Left ventricle myocardium inferior (tissue), 1 donor: ENCODE measurements around the gene NUP205. TPM values are rescaled to one million over a fixed set of nuclear protein-coding genes. Genes with fewer than 3 reads are reported as not detected.

Experiments
- DNase-seq: peaks from one replicate; pipeline ENCODE4 v3.0.0-alpha.2; 2020
- H3K27ac ChIP-seq: fragments of 200-600 bp; replicated peaks from 2 replicates; pipeline ENCODE4 v1.8.0; 2021
- H3K27me3 ChIP-seq: fragments of 200-600 bp; 2 replicates; pipeline ENCODE4 v1.8.0; 2021; ENCODE audit warnings: low read depth
- H3K36me3 ChIP-seq: fragments of 200-600 bp; 2 replicates; pipeline ENCODE4 v1.8.0; 2021
- H3K4me1 ChIP-seq: fragments of 200-600 bp; 2 replicates; pipeline ENCODE4 v1.8.0; 2021
- H3K4me3 ChIP-seq: fragments of 200-600 bp; 2 replicates; pipeline ENCODE4 v1.8.0; 2021; ENCODE audit warnings: mild to moderate bottlenecking, moderate library complexity
- H3K9me3 ChIP-seq: fragments of 200-600 bp; replicated peaks from 2 replicates; pipeline ENCODE4 v1.8.0; 2021
- CTCF ChIP-seq: fragments of 200-600 bp; IDR thresholded peaks from 2 replicates; pipeline ENCODE4 v1.8.0; 2021; ENCODE audit warnings: antibody characterized with exemption, mild to moderate bottlenecking, borderline replicate concordance
- intact Hi-C: fragments of 100-400 bp; cut with micrococcal nuclease; formaldehyde crosslinking; loops from one replicate; pipeline ENCODE4 v1.11.0; 2022
- total RNA-seq: library from RNA; stranded (reverse); fragmentation: NEBNext Ultra II Directional; extraction: Animal tissue kit (Norgen Biotek cat#: 25700); gene quantifications from one replicate; pipeline ENCODE4 v1.2.1, GENCODE V29; 2021
- donor health status: DM: no; HTN: yes; CAD: no; lungs with severe emphysema.

NUP205 gene
- total RNA-seq, 1 donor from 2014 or later, result 14.3 TPM

GRCh38 chr7:135645296-135645904 lies 87.7 kb downstream of the NUP205 start:
- no peak for DNase-seq
- Histone ChIP-seq H3K4me1 (no peaks in the 10 kb centered on the region), H3K36me3 (peaks cover 77% of the 10 kb centered on the region), H3K27me3 (no peaks in the 10 kb centered on the region), H3K4me3 (no peak overlapping the region), H3K27ac (no peak overlapping the region), H3K9me3 (no peaks in the 10 kb centered on the region)
- intact Hi-C loops, result loop anchor here (10.0 kb wide), 1 partner anchor 361 kb away; no protein-coding TSS in a partner anchor
- peak; percentile 81 for TF ChIP-seq CTCF

- TF ChIP-seq CTCF, result no peak
- H3K27me3 ChIP-seq, result no peaks in the 10 kb centered on the region
- no peaks in the 10 kb centered on the region for H3K4me1 ChIP-seq
- H3K9me3 ChIP-seq, result no peaks in the 10 kb centered on the region
- no peak overlapping the region for H3K4me3 ChIP-seq
- DNase-seq, result no peak
- intact Hi-C loops, result loop anchor here (10.0 kb wide), 1 partner anchor 363 kb away; no protein-coding TSS in a partner anchor
- no peak overlapping the region for H3K27ac ChIP-seq
- peaks cover 55% of the 10 kb centered on the region for H3K36me3 ChIP-seq
These were observed 90.0 kb downstream of the NUP205 start for GRCh38 chr7:135647755-135648154.

GRCh38 chr7:135648235-135648634 lies 90.5 kb downstream of the NUP205 start:
- no peak for TF ChIP-seq CTCF
- no peaks in the 10 kb centered on the region for H3K27me3 ChIP-seq
- H3K27ac ChIP-seq, result no peak overlapping the region
- peaks cover 50% of the 10 kb centered on the region for H3K36me3 ChIP-seq
- H3K9me3 ChIP-seq, result no peaks in the 10 kb centered on the region
- intact Hi-C loops, result loop anchor here (10.0 kb wide), 1 partner anchor 363 kb away; no protein-coding TSS in a partner anchor
- H3K4me1 ChIP-seq, result no peaks in the 10 kb centered on the region
- no peak for DNase-seq
- no peak overlapping the region for H3K4me3 ChIP-seq

- Histone ChIP-seq H3K27ac (no peak overlapping the region), H3K27me3 (no peaks in the 10 kb centered on the region), H3K9me3 (no peaks in the 10 kb centered on the region), H3K4me1 (no peaks in the 10 kb centered on the region), H3K36me3 (peaks cover 25% of the 10 kb centered on the region), H3K4me3 (no peak overlapping the region)
- intact Hi-C loops, result no loop called here
- DNase-seq, result no peak
- TF ChIP-seq CTCF, result no peak
These were observed 93.3 kb downstream of the NUP205 start for GRCh38 chr7:135650831-135651573.

- Histone ChIP-seq H3K4me1 (no peaks in the 10 kb centered on the region), H3K9me3 (no peaks in the 10 kb centered on the region), H3K36me3 (peaks cover 6% of the 10 kb centered on the region), H3K27me3 (no peaks in the 10 kb centered on the region), H3K4me3 (no peak overlapping the region), H3K27ac (no peak overlapping the region)
- intact Hi-C loops, result no loop called here
- no peak for TF ChIP-seq CTCF
- no peak for DNase-seq
These were observed 95.8 kb downstream of the NUP205 start for GRCh38 chr7:135653340-135654080.
